Thyroid gland (tissue), 4 donors: ENCODE measurements around the gene MRC2.

ENCODE experiments used
- POLR2A ChIP-seq, 2 donors: fragments of 450-650 bp; IDR thresholded peaks; one replicate each; pipeline ENCODE4 v1.6.1; 2017; ENCODE audit warnings: antibody characterized with exemption in 2 of 2, mild to moderate bottlenecking in 2 of 2, moderate library complexity in 1 of 2
- TF ChIP-seq, protein P1 (sequence below), 6 experiments: fragments of 200-600 bp in 3 of 6; fragments of 450-650 bp in 3 of 6; sonication (generic) in 3 of 6; IDR thresholded peaks; one replicate each; pipeline ENCODE4 v1.5.1; 2016 to 2019; ENCODE audit warnings: antibody characterized with exemption in 6 of 6, mild to moderate bottlenecking in 2 of 6, inconsistent platforms in 1 of 6, moderate library complexity in 1 of 6

DNA sequence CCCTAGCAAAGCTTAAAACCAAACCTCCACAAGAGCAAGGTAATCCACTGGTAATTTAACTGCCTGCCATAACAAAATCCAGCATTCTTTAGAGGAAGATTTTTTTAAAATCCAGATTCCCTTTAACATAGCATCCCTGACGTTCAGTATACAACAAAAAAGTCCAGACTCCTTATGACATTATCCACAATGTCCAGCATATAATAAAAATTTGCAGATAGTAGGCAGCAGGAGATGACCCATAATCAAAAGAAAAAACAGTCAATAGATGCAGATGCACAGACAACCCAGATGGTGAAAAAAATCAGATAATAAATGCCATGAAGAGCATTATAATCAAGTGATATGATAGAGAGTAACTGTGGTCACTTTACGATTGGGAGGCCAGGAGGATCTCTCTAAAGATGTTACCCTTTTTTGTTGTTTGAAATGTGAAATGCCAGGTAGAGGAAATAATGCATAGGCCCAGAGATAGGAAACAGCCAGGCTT is 33.2 kb downstream of the MRC2 start:
- TF ChIP-seq, protein P1, sequence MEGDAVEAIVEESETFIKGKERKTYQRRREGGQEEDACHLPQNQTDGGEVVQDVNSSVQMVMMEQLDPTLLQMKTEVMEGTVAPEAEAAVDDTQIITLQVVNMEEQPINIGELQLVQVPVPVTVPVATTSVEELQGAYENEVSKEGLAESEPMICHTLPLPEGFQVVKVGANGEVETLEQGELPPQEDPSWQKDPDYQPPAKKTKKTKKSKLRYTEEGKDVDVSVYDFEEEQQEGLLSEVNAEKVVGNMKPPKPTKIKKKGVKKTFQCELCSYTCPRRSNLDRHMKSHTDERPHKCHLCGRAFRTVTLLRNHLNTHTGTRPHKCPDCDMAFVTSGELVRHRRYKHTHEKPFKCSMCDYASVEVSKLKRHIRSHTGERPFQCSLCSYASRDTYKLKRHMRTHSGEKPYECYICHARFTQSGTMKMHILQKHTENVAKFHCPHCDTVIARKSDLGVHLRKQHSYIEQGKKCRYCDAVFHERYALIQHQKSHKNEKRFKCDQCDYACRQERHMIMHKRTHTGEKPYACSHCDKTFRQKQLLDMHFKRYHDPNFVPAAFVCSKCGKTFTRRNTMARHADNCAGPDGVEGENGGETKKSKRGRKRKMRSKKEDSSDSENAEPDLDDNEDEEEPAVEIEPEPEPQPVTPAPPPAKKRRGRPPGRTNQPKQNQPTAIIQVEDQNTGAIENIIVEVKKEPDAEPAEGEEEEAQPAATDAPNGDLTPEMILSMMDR (IDR thresholded peaks at IDR 0.05): no peak
- TF ChIP-seq POLR2A (IDR thresholded peaks at IDR 0.05): no peak
